SK-N-SH (cell line): Measurements from ENCODE around the gene GRIK1.
"Not testable (repeated sequence)": the region's sequence is repeated elsewhere in the genome, so short reads cannot be mapped to it uniquely, and the experiment has no call there.

Experiments
- EP300 ChIP-seq, 2 experiments: IDR thresholded peaks; 2 replicates each; pipeline versions ENCODE4 v1.4.0 to v1.6.1; 2012; ENCODE audit warnings: borderline replicate concordance in 1 of 2, low read depth in 1 of 2, low read length in 1 of 2
- FOSL2 ChIP-seq: IDR thresholded peaks from 2 replicates; pipeline ENCODE4 v1.4.0; 2012; ENCODE audit warnings: low read depth, mild to moderate bottlenecking, moderate library complexity, borderline replicate concordance
- FOXM1 ChIP-seq: IDR thresholded peaks from 2 replicates; pipeline ENCODE4 v1.4.0; 2012; ENCODE audit warnings: low read depth, mild to moderate bottlenecking
- MXI1 ChIP-seq: IDR thresholded peaks from 2 replicates; pipeline ENCODE4 v1.6.1; 2012; ENCODE audit warnings: mild to moderate bottlenecking, low read depth, low read length, improper control_type of control experiment
- NFIC ChIP-seq: IDR thresholded peaks from 2 replicates; pipeline ENCODE4 v1.4.0; 2012; ENCODE audit warnings: borderline replicate concordance
- POLR2AphosphoS5 ChIP-seq: IDR thresholded peaks from 2 replicates; pipeline ENCODE4 v1.6.1; 2012; ENCODE audit warnings: low read depth, low read length
- RAD21 ChIP-seq: IDR thresholded peaks from 2 replicates; pipeline ENCODE4 v1.6.1; 2012; ENCODE audit warnings: mild to moderate bottlenecking, low read length
- RFX5 ChIP-seq: IDR thresholded peaks from 2 replicates; pipeline ENCODE4 v1.6.1; 2012; ENCODE audit warnings: mild to moderate bottlenecking, improper control_type of control experiment, low read length
- TF ChIP-seq, protein P1 (sequence below): fragments of 150-350 bp; IDR thresholded peaks from 2 replicates; pipeline ENCODE4 v1.6.1; 2016; ENCODE audit warnings: mild to moderate bottlenecking, low read depth, low read length
- TF ChIP-seq, protein P2 (sequence below): fragments of 200-600 bp; sonication (generic); IDR thresholded peaks from 2 replicates; pipeline ENCODE4 v1.6.1; 2017; ENCODE audit warnings: antibody characterized with exemption, mild to moderate bottlenecking, moderate library complexity

DNA sequence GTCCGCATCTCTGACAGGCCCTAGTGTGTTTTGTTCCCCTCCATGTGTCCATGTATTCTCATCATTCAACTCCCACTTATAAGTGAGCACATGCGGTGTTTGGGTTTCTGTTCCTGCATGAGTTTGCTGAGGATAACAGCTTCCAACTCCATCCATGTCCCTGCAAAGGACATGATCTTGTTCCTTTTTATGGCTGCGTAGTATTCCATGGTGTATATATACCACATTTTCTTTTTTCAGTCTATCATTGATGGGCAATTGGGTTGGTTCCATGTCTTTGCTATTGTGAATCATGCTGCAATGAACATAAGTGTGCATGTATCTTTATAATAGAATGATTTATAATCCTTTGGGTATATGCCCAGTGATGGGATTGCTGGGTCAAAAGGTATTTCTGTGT is 334.6 kb downstream of the GRIK1 start:
- TF ChIP-seq, protein P1, sequence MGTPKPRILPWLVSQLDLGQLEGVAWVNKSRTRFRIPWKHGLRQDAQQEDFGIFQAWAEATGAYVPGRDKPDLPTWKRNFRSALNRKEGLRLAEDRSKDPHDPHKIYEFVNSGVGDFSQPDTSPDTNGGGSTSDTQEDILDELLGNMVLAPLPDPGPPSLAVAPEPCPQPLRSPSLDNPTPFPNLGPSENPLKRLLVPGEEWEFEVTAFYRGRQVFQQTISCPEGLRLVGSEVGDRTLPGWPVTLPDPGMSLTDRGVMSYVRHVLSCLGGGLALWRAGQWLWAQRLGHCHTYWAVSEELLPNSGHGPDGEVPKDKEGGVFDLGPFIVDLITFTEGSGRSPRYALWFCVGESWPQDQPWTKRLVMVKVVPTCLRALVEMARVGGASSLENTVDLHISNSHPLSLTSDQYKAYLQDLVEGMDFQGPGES, result not testable (repeated sequence)
- TF ChIP-seq FOXM1; NFIC; RAD21; RFX5; FOSL2; MXI1; POLR2AphosphoS5; EP300 (IDR thresholded peaks at IDR 0.05; ENCODE audit: borderline replicate concordance in 1 of 2, low read depth in 1 of 2, low read length in 1 of 2): not testable (repeated sequence)
- TF ChIP-seq, protein P2, sequence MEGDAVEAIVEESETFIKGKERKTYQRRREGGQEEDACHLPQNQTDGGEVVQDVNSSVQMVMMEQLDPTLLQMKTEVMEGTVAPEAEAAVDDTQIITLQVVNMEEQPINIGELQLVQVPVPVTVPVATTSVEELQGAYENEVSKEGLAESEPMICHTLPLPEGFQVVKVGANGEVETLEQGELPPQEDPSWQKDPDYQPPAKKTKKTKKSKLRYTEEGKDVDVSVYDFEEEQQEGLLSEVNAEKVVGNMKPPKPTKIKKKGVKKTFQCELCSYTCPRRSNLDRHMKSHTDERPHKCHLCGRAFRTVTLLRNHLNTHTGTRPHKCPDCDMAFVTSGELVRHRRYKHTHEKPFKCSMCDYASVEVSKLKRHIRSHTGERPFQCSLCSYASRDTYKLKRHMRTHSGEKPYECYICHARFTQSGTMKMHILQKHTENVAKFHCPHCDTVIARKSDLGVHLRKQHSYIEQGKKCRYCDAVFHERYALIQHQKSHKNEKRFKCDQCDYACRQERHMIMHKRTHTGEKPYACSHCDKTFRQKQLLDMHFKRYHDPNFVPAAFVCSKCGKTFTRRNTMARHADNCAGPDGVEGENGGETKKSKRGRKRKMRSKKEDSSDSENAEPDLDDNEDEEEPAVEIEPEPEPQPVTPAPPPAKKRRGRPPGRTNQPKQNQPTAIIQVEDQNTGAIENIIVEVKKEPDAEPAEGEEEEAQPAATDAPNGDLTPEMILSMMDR, result not testable (repeated sequence)
